Thyroid gland (tissue), 4 donors: ENCODE data around the gene KCNH1. TPM values are rescaled to one million over a fixed set of nuclear protein-coding genes. Genes with fewer than 3 reads are reported as not detected.
"Not testable (repeated sequence)": the region's sequence is repeated elsewhere in the genome, so short reads cannot be mapped to it uniquely, and the experiment has no call there.

ENCODE experiments used
- DNase-seq, 2 donors: peaks; one replicate each; pipeline ENCODE4 v3.0.0-alpha.2; 2019
- H3K27ac ChIP-seq, 3 donors: fragments of 200-600 bp; sonication (generic); 1 replicate in 2 of 3; 2 replicates in 1 of 3; pipeline ENCODE4 v1.5.1; 2016 to 2019; ENCODE audit warnings: mild to moderate bottlenecking in 1 of 3, moderate library complexity in 1 of 3
- H3K27me3 ChIP-seq: fragments of 200-600 bp; sonication (generic); one replicate; pipeline ENCODE4 v1.5.1; 2019
- H3K36me3 ChIP-seq, 2 donors: fragments of 200-600 bp; sonication (generic); one replicate each; pipeline ENCODE4 v1.5.1; 2016 to 2019
- H3K4me1 ChIP-seq, 2 donors: fragments of 200-600 bp; sonication (generic); one replicate each; pipeline ENCODE4 v1.5.1; 2017 to 2019
- H3K4me3 ChIP-seq, 3 donors: fragments of 200-600 bp; sonication (generic); replicated peaks in 1 of 3; 1 replicate in 2 of 3; 2 replicates in 1 of 3; pipeline ENCODE4 v1.5.1; 2016; ENCODE audit warnings: mild to moderate bottlenecking in 1 of 3
- H3K9me3 ChIP-seq: fragments of 200-600 bp; sonication (generic); one replicate; pipeline ENCODE4 v1.5.1; 2017
- POLR2A ChIP-seq, 2 donors: fragments of 450-650 bp; IDR thresholded peaks; one replicate each; pipeline ENCODE4 v1.6.1; 2017; ENCODE audit warnings: antibody characterized with exemption in 2 of 2, mild to moderate bottlenecking in 2 of 2, moderate library complexity in 1 of 2
- WGBS, 2 donors: methylation state at CpG; one replicate each; pipeline ENCODE4 v1.1.5; 2017; 5-methylcytosine and 5-hydroxymethylcytosine counted together
- intact Hi-C: fragments of 100-400 bp; cut with DNase I; formaldehyde crosslinking; loops from one replicate; pipeline ENCODE4 v1.15.1; 2023
- total RNA-seq, 4 donors: library from RNA; depleted of rRNA; stranded (reverse); fragments of >200 nt; gene quantifications; one replicate each; pipeline ENCODE4 v1.2.3, GENCODE V29; 2016
- TF ChIP-seq, protein P1 (sequence below), 6 experiments: fragments of 200-600 bp in 3 of 6; fragments of 450-650 bp in 3 of 6; sonication (generic) in 3 of 6; IDR thresholded peaks; one replicate each; pipeline ENCODE4 v1.5.1; 2016 to 2019; ENCODE audit warnings: antibody characterized with exemption in 6 of 6, mild to moderate bottlenecking in 2 of 6, inconsistent platforms in 1 of 6, moderate library complexity in 1 of 6

KCNH1 gene
- total RNA-seq, 4 donors from 2014 or later = 1.3 TPM; not detected in 2

DNA sequence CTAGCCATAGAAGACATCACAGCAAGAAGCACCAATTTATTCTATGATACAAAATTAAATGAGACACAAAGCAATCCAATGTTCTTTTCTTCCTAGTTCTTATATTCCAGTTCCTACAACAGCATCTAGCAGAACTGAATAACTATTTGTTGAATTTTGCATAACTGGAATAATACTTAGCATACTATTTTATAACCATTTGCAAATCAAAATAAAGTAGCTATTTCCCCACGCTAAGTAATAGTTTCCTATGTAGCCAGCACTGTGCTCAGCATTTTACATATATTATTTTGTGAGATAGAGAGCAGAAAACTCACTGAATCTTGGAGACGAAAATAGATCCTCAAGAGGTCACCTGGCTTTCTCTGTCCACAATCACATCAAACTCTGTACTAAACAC is 42.1 kb downstream of the KCNH1 start:
- no peaks in the 10 kb centered on the region for H3K36me3 ChIP-seq
- H3K9me3 ChIP-seq = no peaks in the 10 kb centered on the region
- no peak overlapping the region for H3K4me3 ChIP-seq
- intact Hi-C loops = no loop called here
- no peak for DNase-seq
- H3K4me1 ChIP-seq = no peaks in the 10 kb centered on the region
- no peak overlapping the region for H3K27ac ChIP-seq
- no peaks in the 10 kb centered on the region for H3K27me3 ChIP-seq
- TF ChIP-seq POLR2A (IDR thresholded peaks at IDR 0.05) = no peak
- TF ChIP-seq, protein P1, sequence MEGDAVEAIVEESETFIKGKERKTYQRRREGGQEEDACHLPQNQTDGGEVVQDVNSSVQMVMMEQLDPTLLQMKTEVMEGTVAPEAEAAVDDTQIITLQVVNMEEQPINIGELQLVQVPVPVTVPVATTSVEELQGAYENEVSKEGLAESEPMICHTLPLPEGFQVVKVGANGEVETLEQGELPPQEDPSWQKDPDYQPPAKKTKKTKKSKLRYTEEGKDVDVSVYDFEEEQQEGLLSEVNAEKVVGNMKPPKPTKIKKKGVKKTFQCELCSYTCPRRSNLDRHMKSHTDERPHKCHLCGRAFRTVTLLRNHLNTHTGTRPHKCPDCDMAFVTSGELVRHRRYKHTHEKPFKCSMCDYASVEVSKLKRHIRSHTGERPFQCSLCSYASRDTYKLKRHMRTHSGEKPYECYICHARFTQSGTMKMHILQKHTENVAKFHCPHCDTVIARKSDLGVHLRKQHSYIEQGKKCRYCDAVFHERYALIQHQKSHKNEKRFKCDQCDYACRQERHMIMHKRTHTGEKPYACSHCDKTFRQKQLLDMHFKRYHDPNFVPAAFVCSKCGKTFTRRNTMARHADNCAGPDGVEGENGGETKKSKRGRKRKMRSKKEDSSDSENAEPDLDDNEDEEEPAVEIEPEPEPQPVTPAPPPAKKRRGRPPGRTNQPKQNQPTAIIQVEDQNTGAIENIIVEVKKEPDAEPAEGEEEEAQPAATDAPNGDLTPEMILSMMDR (IDR thresholded peaks at IDR 0.05) = no peak
- 70 to 85% methylated on average over 2 of the region's 2 CpGs for WGBS, 2 donors

DNA sequence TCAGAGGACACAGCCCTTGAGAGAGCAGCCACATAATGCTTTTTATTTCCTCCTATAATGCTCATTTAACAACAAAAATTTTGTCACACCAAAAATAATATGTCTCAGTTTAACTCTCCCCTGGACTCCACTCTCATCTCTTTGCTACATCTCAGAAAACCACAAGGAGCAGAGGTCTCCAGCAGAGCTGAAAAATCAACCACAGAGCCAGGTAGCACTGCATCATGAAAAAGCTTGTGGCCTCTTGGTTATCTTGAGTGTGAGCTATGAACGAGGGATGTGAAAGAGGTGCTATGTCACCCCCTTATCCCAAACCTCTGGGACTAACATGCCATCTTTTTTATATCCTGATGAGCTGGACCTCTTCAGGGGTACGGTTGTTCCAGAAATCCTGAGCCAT is 44.4 kb downstream of the KCNH1 start:
- intact Hi-C loops = no loop called here
- TF ChIP-seq POLR2A (IDR thresholded peaks at IDR 0.05) = no peak
- TF ChIP-seq, protein P1 (IDR thresholded peaks at IDR 0.05) = no peak
- Histone ChIP-seq H3K9me3 (no peaks in the 10 kb centered on the region), H3K27me3 (no peaks in the 10 kb centered on the region), H3K4me3 (no peak overlapping the region), H3K36me3 (no peaks in the 10 kb centered on the region), H3K27ac (no peak overlapping the region), H3K4me1 (no peaks in the 10 kb centered on the region)
- WGBS, 2 donors = 30 to 45% methylated on average over 2 of the region's 2 CpGs
- DNase-seq = no peak

DNA sequence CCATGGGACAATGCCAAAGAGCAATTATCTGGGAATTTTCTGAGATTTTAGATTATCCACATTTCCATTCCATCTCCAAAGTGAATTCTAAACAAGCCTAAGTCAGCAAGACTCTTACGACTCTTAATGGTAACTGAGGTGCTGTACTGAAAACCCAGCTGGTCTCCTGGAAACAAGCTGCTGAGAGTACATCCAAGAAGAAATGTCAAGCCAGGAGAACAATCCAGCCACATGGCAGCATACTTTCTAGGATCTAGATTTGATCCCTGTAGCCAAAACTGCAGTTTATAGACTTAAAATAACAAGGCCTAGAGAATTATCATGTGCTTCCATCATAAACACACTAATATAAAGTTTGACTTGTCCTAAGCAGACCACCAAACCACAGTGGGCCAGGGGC is 45.8 kb downstream of the KCNH1 start:
- Histone ChIP-seq H3K27ac (no peak overlapping the region), H3K27me3 (no peaks in the 10 kb centered on the region), H3K4me1 (no peaks in the 10 kb centered on the region), H3K9me3 (no peaks in the 10 kb centered on the region), H3K36me3 (no peaks in the 10 kb centered on the region), H3K4me3 (no peak overlapping the region)
- intact Hi-C loops = no loop called here
- WGBS, 2 donors = 93 to 96% methylated on average over 1 of the region's 1 CpG
- TF ChIP-seq, protein P1 (IDR thresholded peaks at IDR 0.05) = no peak
- no peak for TF ChIP-seq POLR2A (IDR thresholded peaks at IDR 0.05)
- DNase-seq = no peak

DNA sequence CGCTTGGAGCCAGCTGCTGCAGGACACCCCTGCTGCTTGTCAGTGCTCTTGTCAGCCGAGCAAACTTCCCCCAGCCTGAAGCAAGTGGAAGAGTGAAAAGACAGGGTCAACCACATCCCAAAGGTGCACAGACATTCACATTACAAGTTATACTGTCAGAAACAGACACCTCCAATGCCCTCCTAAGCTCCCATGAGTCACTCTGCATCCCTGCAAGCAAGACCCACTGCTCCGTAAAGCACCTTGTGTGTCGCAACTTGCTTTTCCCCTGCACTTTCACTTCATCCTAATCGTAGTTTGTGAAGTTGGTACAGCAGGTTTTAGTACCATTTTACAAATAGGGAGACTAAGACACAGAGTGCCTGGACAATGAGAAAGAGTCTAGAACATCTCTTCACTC is 51.1 kb downstream of the KCNH1 start:
- intact Hi-C loops = no loop called here
- 73 to 77% methylated on average over 4 to 5 of the region's 5 CpGs for WGBS, 2 donors
- H3K4me3 ChIP-seq = no peak overlapping the region
- H3K27ac ChIP-seq = no peak overlapping the region
- no peaks in the 10 kb centered on the region for H3K9me3 ChIP-seq
- H3K4me1 ChIP-seq = no peaks in the 10 kb centered on the region
- H3K36me3 ChIP-seq = no peaks in the 10 kb centered on the region
- TF ChIP-seq POLR2A (IDR thresholded peaks at IDR 0.05) = no peak
- TF ChIP-seq, protein P1 (IDR thresholded peaks at IDR 0.05) = no peak
- DNase-seq = no peak
- H3K27me3 ChIP-seq = no peaks in the 10 kb centered on the region

DNA sequence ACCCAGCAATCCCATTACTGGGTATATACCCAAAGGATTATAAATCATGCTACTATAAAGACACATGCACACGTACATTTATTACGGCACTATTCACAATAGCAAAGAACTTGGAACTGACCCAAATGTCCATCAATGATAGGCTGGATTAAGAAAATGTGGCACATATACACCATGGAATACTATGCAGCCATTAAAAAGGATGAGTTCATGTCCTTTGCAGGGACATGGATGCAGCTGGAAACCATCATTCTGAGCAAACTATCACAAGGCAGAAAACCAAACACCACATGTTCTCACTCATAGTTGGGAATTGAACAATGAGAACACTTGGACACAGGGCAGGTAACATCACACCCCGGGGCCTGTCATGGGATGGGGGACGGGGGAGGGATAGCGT is 52.5 kb downstream of the KCNH1 start:
- WGBS, 2 donors = 84 to 86% methylated on average over 5 of the region's 5 CpGs
- H3K27me3 ChIP-seq, DNase-seq, H3K36me3 ChIP-seq, intact Hi-C loops, H3K27ac ChIP-seq, H3K9me3 ChIP-seq, H3K4me3 ChIP-seq, H3K4me1 ChIP-seq: not testable (repeated sequence)

DNA sequence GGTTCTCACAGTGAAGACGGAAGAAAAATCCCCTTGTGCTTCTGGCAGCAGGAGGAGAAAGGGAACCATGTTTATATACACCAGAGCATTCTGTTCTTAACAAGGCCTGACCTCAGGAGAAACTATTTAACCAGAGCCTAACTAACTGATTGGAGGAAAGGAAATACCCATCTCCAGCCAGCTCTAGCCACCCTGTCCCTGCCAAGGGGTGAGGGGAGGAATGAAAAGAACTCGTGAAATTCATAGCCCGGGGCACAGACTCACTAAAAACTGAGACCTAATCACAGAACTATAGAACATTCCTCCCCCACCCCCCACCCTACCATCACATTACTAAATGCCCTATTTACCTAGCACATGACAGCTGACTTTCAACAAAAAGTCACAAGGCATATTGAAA is 65.0 kb downstream of the KCNH1 start:
- no peak for DNase-seq
- H3K4me3 ChIP-seq = no peak overlapping the region
- H3K36me3 ChIP-seq = no peaks in the 10 kb centered on the region
- WGBS, 2 donors = 76 to 78% methylated on average over 3 of the region's 3 CpGs
- H3K9me3 ChIP-seq = no peaks in the 10 kb centered on the region
- H3K4me1 ChIP-seq = no peaks in the 10 kb centered on the region
- intact Hi-C loops = no loop called here
- no peak overlapping the region for H3K27ac ChIP-seq
- TF ChIP-seq, protein P1 (IDR thresholded peaks at IDR 0.05) = no peak
- TF ChIP-seq POLR2A (IDR thresholded peaks at IDR 0.05) = no peak
- no peaks in the 10 kb centered on the region for H3K27me3 ChIP-seq
